ENCODE results near the gene EXOSC2. TPM values are rescaled to one million over a fixed set of nuclear protein-coding genes. Genes with fewer than 3 reads are reported as not detected.
A peak's percentile ranks its signal among the peaks of the same experiment; 100 is the strongest.

EXOSC2 gene
- total and polyA plus RNA-seq, 2 of the 13 experiments (the other 11 are each of a cell fraction or from before 2014, with no cell fraction given): 27.5 to 63.8 TPM

- H3K9me3 ChIP-seq (ENCODE audit: low read length): no peaks in the 10 kb centered on the region
- no TSS peak for BruUV-seq (replicated peaks)
- no peak overlapping the region for H3K27ac ChIP-seq (ENCODE audit: extremely low read length, insufficient read depth, low read length)
- no peak overlapping the region for H2AFZ ChIP-seq (ENCODE audit: low read length)
- H3K9ac ChIP-seq (ENCODE audit: insufficient read depth, low read depth, low read length): no peak overlapping the region
- H3K4me2 ChIP-seq (ENCODE audit: low read depth, low read length): no peak overlapping the region
- TF ChIP-seq GABPA (IDR thresholded peaks at IDR 0.05; ENCODE audit: low read depth, low read length) (no peak), GABPA (CRISPR knock-in tag; IDR thresholded peaks at IDR 0.05; ENCODE audit: low read depth) (no peak), ZNF768 (CRISPR knock-in tag; IDR thresholded peaks at IDR 0.05) (0 out of 2 replicates have a peak, but pooled peaks have one; percentile 61), SP4 (CRISPR knock-in tag; IDR thresholded peaks at IDR 0.05) (no peak), EZH2 (conservative IDR thresholded peaks at IDR 0.05; ENCODE audit: low read depth, low read length) (peak; percentile 93; the same call in 1 of the 2 replicates)
- intact Hi-C loops (cut with micrococcal nuclease; ENCODE audit: unreplicated experiment) (no loop called here), in situ Hi-C loops (cut with HindIII; ENCODE audit: extremely low pct_ligation_motif_present, low pct_unique_long_range_greater_than_20kb) (no loop called here)
- H3K27me3 ChIP-seq (ENCODE audit: control insufficient read depth in 1 of 2, insufficient read depth in 2 of 2, low read length in 2 of 2): peaks cover 31 to 88% of the 10 kb centered on the region in 2 experiments
- WGBS (ENCODE audit: low lambda C conversion rate): 56% methylated on average over 41 of the region's 61 CpGs
- no peak for FAIRE-seq
- no peak for ATAC-seq
- H3K36me3 ChIP-seq (replicated peaks in 1 of 2; ENCODE audit: control insufficient read depth in 1 of 2, insufficient read depth in 2 of 2, low read length in 2 of 2): no peaks in the 10 kb centered on the region
- no peak overlapping the region for H3K4me3 ChIP-seq (replicated peaks in 1 of 3; ENCODE audit: insufficient read depth in 1 of 3, low read depth in 2 of 3, low read length in 3 of 3)
- peaks cover 23% of the 10 kb centered on the region for H3K4me1 ChIP-seq (ENCODE audit: insufficient read depth, low read length)
- ChIA-PET CTCF (ENCODE audit: low intra/inter-chr PET ratio, low total read pairs) (no interaction called here), POLR2A (no interaction called here)
- peaks cover 4% of the 10 kb centered on the region; the same call in 1 of the 2 replicates for H4K20me1 ChIP-seq (ENCODE audit: insufficient read depth, low read length)
- no peak for DNase-seq (ENCODE audit: low spot score)
- no peaks in the 10 kb centered on the region for H3K79me2 ChIP-seq (ENCODE audit: insufficient read depth, low read length)
Observed at GRCh38 chr9:130665431-130666392, 27.9 kb upstream of the EXOSC2 start.

DNA sequence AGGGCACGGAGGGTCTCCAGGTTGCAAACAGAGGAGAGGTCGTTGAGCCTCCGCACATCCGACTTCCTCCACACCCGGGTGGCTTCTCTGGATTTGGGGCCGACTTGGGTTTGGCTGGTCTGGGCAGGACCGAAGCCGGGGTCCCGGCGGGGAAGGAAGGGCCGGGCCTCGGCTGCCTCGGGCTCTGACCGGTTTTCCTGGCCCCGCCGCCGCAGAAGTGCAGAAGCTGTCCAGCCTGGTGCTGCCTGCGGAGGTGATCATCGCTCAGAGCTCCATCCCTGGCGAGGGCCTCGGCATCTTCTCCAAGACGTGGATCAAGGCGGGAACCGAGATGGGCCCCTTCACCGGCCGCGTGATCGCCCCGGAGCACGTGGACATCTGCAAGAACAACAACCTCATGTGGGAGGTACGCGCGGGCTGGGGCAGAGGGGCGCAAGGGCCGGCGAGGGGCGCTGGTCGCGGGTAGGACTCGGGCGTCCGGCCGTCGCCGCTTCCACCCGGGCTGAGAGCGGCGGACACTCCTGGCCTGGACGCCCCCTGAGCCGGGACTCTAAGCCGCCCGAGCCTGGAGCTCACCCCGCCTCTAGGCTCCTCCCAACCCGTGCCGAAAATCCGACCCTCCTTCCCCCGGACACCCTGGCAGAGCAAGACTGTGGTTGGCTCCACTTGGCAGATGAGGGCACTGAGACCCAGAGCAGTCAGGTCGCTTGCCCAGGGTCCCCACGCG is 27.0 kb upstream of the EXOSC2 start:
- H3K9me3 ChIP-seq (ENCODE audit: low read length): no peaks in the 10 kb centered on the region
- intact Hi-C loops (cut with micrococcal nuclease; ENCODE audit: unreplicated experiment) (no loop called here), in situ Hi-C loops (cut with HindIII; ENCODE audit: extremely low pct_ligation_motif_present, low pct_unique_long_range_greater_than_20kb) (no loop called here)
- 33% methylated on average over 16 of the region's 60 CpGs for WGBS (ENCODE audit: low lambda C conversion rate)
- ChIA-PET POLR2A (no interaction called here), CTCF (ENCODE audit: low intra/inter-chr PET ratio, low total read pairs) (no interaction called here)
- no peak overlapping the region for H3K4me3 ChIP-seq (replicated peaks in 1 of 3; ENCODE audit: insufficient read depth in 1 of 3, low read depth in 2 of 3, low read length in 3 of 3)
- FAIRE-seq (no peak), ATAC-seq (no peak), DNase-seq (ENCODE audit: low spot score) (no peak)
- peaks cover 28 to 83% of the 10 kb centered on the region in 2 experiments for H3K27me3 ChIP-seq (ENCODE audit: control insufficient read depth in 1 of 2, insufficient read depth in 2 of 2, low read length in 2 of 2)
- TF ChIP-seq, protein P1, sequence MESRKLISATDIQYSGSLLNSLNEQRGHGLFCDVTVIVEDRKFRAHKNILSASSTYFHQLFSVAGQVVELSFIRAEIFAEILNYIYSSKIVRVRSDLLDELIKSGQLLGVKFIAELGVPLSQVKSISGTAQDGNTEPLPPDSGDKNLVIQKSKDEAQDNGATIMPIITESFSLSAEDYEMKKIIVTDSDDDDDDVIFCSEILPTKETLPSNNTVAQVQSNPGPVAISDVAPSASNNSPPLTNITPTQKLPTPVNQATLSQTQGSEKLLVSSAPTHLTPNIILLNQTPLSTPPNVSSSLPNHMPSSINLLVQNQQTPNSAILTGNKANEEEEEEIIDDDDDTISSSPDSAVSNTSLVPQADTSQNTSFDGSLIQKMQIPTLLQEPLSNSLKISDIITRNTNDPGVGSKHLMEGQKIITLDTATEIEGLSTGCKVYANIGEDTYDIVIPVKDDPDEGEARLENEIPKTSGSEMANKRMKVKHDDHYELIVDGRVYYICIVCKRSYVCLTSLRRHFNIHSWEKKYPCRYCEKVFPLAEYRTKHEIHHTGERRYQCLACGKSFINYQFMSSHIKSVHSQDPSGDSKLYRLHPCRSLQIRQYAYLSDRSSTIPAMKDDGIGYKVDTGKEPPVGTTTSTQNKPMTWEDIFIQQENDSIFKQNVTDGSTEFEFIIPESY (CRISPR knock-in tag; IDR thresholded peaks at IDR 0.05): no peak
- TF ChIP-seq KLF13 (CRISPR knock-in tag; IDR thresholded peaks at IDR 0.05) (no peak), NCOA1 (CRISPR knock-in tag; IDR thresholded peaks at IDR 0.05) (no peak), ZNF350 (CRISPR knock-in tag; IDR thresholded peaks at IDR 0.05; ENCODE audit: borderline replicate concordance, low read depth) (no peak), SP2 (CRISPR knock-in tag; IDR thresholded peaks at IDR 0.05) (no peak), ZNF777 (CRISPR knock-in tag; IDR thresholded peaks at IDR 0.05) (no peak), ZNF557 (CRISPR knock-in tag; IDR thresholded peaks at IDR 0.05) (no peak), ZNF30 (CRISPR knock-in tag; IDR thresholded peaks at IDR 0.05) (no peak)
- TF ChIP-seq, protein P2, sequence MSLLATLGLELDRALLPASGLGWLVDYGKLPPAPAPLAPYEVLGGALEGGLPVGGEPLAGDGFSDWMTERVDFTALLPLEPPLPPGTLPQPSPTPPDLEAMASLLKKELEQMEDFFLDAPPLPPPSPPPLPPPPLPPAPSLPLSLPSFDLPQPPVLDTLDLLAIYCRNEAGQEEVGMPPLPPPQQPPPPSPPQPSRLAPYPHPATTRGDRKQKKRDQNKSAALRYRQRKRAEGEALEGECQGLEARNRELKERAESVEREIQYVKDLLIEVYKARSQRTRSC (CRISPR knock-in tag; IDR thresholded peaks at IDR 0.05; ENCODE audit: low read depth): no peak
- H2AFZ ChIP-seq (ENCODE audit: low read length): no peak overlapping the region
- H3K36me3 ChIP-seq (replicated peaks in 1 of 2; ENCODE audit: control insufficient read depth in 1 of 2, insufficient read depth in 2 of 2, low read length in 2 of 2): no peaks in the 10 kb centered on the region
- peaks cover 4% of the 10 kb centered on the region; the same call in 1 of the 2 replicates for H4K20me1 ChIP-seq (ENCODE audit: insufficient read depth, low read length)
- H3K9ac ChIP-seq (ENCODE audit: insufficient read depth, low read depth, low read length): no peak overlapping the region
- no TSS peak for BruUV-seq (replicated peaks)
- H3K79me2 ChIP-seq (ENCODE audit: insufficient read depth, low read length): no peaks in the 10 kb centered on the region
- no peak overlapping the region for H3K27ac ChIP-seq (ENCODE audit: extremely low read length, insufficient read depth, low read length)
- H3K4me1 ChIP-seq (ENCODE audit: insufficient read depth, low read length): peaks cover 15% of the 10 kb centered on the region
- H3K4me2 ChIP-seq (ENCODE audit: low read depth, low read length): no peak overlapping the region
